GM23338 (cell line): Measurements from ENCODE around the gene TCEAL1. TPM values are rescaled to one million over a fixed set of nuclear protein-coding genes. Genes with fewer than 3 reads are reported as not detected.
"Not testable (repeated sequence)": the region's sequence is repeated elsewhere in the genome, so short reads cannot be mapped to it uniquely, and the experiment has no call there.

ENCODE experiments used
- ATAC-seq: fragments of 200-7000 bp; cut with Tn5 transposase; 3 replicates; pipeline ENCODE4 v1.9.1; 2020
- DNase-seq: peaks from one replicate; pipeline ENCODE4 v3.0.0-alpha.2; 2015; ENCODE audit warnings: low spot score
- H2AFZ ChIP-seq: fragments of 200-600 bp; sonication (generic); 2 replicates; pipeline ENCODE4 v1.8.0; 2016; ENCODE audit warnings: antibody characterized with exemption, mild to moderate bottlenecking, moderate library complexity
- H3F3A ChIP-seq: fragments of 200-600 bp; sonication (generic); replicated peaks from 2 replicates; pipeline ENCODE4 v1.8.0; 2017; ENCODE audit warnings: antibody characterized with exemption, mixed run types, low read depth
- H3K27ac ChIP-seq: fragments of 200-600 bp; sonication (generic); 2 replicates; pipeline ENCODE4 v1.6.1; 2016; ENCODE audit warnings: low read depth
- H3K27me3 ChIP-seq: fragments of 200-600 bp; sonication (generic); 2 replicates; pipeline ENCODE4 v1.8.0; 2016; ENCODE audit warnings: mild to moderate bottlenecking, mixed run types, moderate library complexity; ENCODE audit not compliant: insufficient read depth
- H3K36me3 ChIP-seq: fragments of 200-600 bp; sonication (generic); 2 replicates; pipeline ENCODE4 v1.8.0; 2016; ENCODE audit warnings: mild to moderate bottlenecking; ENCODE audit not compliant: insufficient read depth
- H3K4me1 ChIP-seq: fragments of 200-600 bp; sonication (generic); 2 replicates; pipeline ENCODE4 v1.8.0; 2016; ENCODE audit warnings: mild to moderate bottlenecking, moderate library complexity; ENCODE audit not compliant: insufficient read depth
- H3K4me2 ChIP-seq: fragments of 200-600 bp; sonication (generic); 2 replicates; pipeline ENCODE4 v1.7.1; 2017; ENCODE audit warnings: mixed run types
- H3K4me3 ChIP-seq: fragments of 200-600 bp; sonication (generic); 2 replicates; pipeline ENCODE4 v1.6.1; 2016; ENCODE audit warnings: mixed run types
- H3K79me2 ChIP-seq: fragments of 200-600 bp; sonication (generic); replicated peaks from 2 replicates; pipeline ENCODE4 v1.8.0; 2017; ENCODE audit warnings: mild to moderate bottlenecking; ENCODE audit not compliant: insufficient read depth
- H3K9me2 ChIP-seq: fragments of 200-600 bp; sonication (generic); 2 replicates; pipeline ENCODE4 v1.8.0; 2017; ENCODE audit not compliant: insufficient read depth
- H4K20me1 ChIP-seq: fragments of 200-600 bp; sonication (generic); replicated peaks from 2 replicates; pipeline ENCODE4 v1.8.0; 2017; ENCODE audit warnings: mild to moderate bottlenecking; ENCODE audit not compliant: insufficient read depth
- H3K27ac Mint-ChIP-seq: 2 replicates; pipeline ENCODE4 v1.8.0; 2020; ENCODE audit warnings: inconsistent platforms, mild to moderate bottlenecking, moderate library complexity, mixed read lengths
- H3K27me3 Mint-ChIP-seq: 3 replicates; pipeline ENCODE4 v1.8.0; 2022; ENCODE audit warnings: low read depth, mild to moderate bottlenecking, moderate library complexity, mixed read lengths, inconsistent platforms; ENCODE audit not compliant: insufficient read depth, poor library complexity
- H3K36me3 Mint-ChIP-seq: 3 replicates; pipeline ENCODE4 v1.8.0; 2021; ENCODE audit warnings: low read depth, mild to moderate bottlenecking, inconsistent platforms, moderate library complexity, mixed read lengths
- H3K4me1 Mint-ChIP-seq: 3 replicates; pipeline ENCODE4 v1.8.0; 2020; ENCODE audit warnings: mild to moderate bottlenecking, inconsistent platforms, mixed read lengths
- H3K4me3 Mint-ChIP-seq: 3 replicates; pipeline ENCODE4 v1.8.0; 2021; ENCODE audit warnings: moderate library complexity, mild to moderate bottlenecking, inconsistent platforms, mixed read lengths
- H3K9me3 Mint-ChIP-seq: 3 replicates; pipeline ENCODE4 v1.8.0; 2020; ENCODE audit warnings: moderate library complexity, mild to moderate bottlenecking, inconsistent platforms, mixed read lengths
- CREB1 ChIP-seq: fragments of 250-450 bp; sonication (Bioruptor Pico); IDR thresholded peaks from 2 replicates; pipeline ENCODE4 v1.5.0; 2020; ENCODE audit warnings: low read depth, mild to moderate bottlenecking, moderate library complexity
- EZH2 ChIP-seq: fragments of 200-600 bp; sonication (generic); IDR thresholded peaks from one replicate; pipeline ENCODE4 v1.8.0; 2017; ENCODE audit warnings: antibody characterized with exemption, mild to moderate bottlenecking, low read depth; ENCODE audit not compliant: unreplicated experiment
- EZH2phosphoT487 ChIP-seq: fragments of 200-600 bp; sonication (generic); IDR thresholded peaks from one replicate; pipeline ENCODE4 v1.8.1; 2018; ENCODE audit warnings: antibody characterized with exemption; ENCODE audit not compliant: unreplicated experiment
- JUNB ChIP-seq: IDR thresholded peaks from one replicate; pipeline ENCODE4 v1.6.1; 2016; ENCODE audit warnings: antibody characterized with exemption; ENCODE audit not compliant: unreplicated experiment
- NANOG ChIP-seq: IDR thresholded peaks from 2 replicates; pipeline ENCODE4 v1.6.1; 2016; ENCODE audit warnings: antibody characterized with exemption, borderline replicate concordance
- POLR2AphosphoS5 ChIP-seq: IDR thresholded peaks from 2 replicates; pipeline ENCODE4 v1.6.1; 2016; ENCODE audit warnings: antibody characterized with exemption, low read depth
- REST ChIP-seq: IDR thresholded peaks from one replicate; pipeline ENCODE4 v1.6.1; 2018; ENCODE audit warnings: antibody characterized with exemption; ENCODE audit not compliant: unreplicated experiment
- ZNF114 ChIP-seq: fragments of 250-450 bp; sonication (Bioruptor Pico); IDR thresholded peaks from 2 replicates; pipeline ENCODE4 v1.5.0; 2020; ENCODE audit warnings: mild to moderate bottlenecking, moderate library complexity
- ZNF331 ChIP-seq: fragments of 250-450 bp; sonication (Bioruptor Pico); IDR thresholded peaks from 2 replicates; pipeline ENCODE4 v1.5.0; 2020; ENCODE audit warnings: low read depth, mild to moderate bottlenecking, moderate library complexity
- polyA plus RNA-seq: library from polyadenylated mRNA; unstranded; fragments of >200 nt; fragmentation: Nextera tagmentation; extraction: Ambion mirVana; gene quantifications from 2 replicates; pipeline ENCODE4 v1.2.1, GENCODE V29; 2016
- total RNA-seq: library from RNA; depleted of rRNA; stranded (reverse); fragments of >200 nt; shearing (Covaris generic); gene quantifications from 2 replicates; pipeline ENCODE4 v1.2.3, GENCODE V29; 2014
- TF ChIP-seq, protein P1 (sequence below): IDR thresholded peaks from 2 replicates; pipeline ENCODE4 v1.6.1; 2016; ENCODE audit warnings: antibody characterized with exemption
- TF ChIP-seq, protein P2 (sequence below): fragments of 250-450 bp; sonication (Bioruptor Pico); IDR thresholded peaks from 2 replicates; pipeline ENCODE4 v1.5.0; 2020; ENCODE audit warnings: mild to moderate bottlenecking, moderate library complexity

Gene TCEAL1
- total and polyA plus RNA-seq, 2 experiments from 2014 or later, result 5.8 to 8.8 TPM

DNA sequence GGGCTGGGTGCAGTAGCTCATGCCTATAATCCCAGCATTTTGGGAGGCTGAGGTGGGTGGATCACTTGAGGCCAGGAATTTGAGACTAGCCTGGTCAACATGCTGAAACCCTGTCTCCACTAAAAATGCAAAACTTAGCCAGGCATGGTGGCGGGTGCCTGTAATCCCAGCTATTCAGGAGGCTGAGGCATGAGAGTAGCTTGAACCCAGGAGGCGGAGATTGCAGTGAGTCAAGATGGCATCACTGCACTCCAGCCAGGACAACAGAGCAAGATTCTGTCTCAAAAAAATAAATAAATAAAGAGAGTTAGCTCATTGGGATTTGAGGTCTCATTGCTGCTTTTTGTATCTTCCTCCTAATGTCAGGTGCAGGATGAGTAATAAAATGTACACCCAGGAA is 28.3 kb downstream of the TCEAL1 start:
- not testable (repeated sequence) for H3K4me1 ChIP-seq, H3K27ac ChIP-seq, H2AFZ ChIP-seq, H3K9me3 Mint-ChIP-seq, ATAC-seq, H3K4me3 ChIP-seq, H4K20me1 ChIP-seq, H3K9me2 ChIP-seq, H3K27me3 ChIP-seq, H3K27me3 Mint-ChIP-seq, H3K36me3 ChIP-seq, H3K4me1 Mint-ChIP-seq, H3K27ac Mint-ChIP-seq, H3K79me2 ChIP-seq, H3K4me2 ChIP-seq, H3F3A ChIP-seq, H3K36me3 Mint-ChIP-seq, DNase-seq, H3K4me3 Mint-ChIP-seq

DNA sequence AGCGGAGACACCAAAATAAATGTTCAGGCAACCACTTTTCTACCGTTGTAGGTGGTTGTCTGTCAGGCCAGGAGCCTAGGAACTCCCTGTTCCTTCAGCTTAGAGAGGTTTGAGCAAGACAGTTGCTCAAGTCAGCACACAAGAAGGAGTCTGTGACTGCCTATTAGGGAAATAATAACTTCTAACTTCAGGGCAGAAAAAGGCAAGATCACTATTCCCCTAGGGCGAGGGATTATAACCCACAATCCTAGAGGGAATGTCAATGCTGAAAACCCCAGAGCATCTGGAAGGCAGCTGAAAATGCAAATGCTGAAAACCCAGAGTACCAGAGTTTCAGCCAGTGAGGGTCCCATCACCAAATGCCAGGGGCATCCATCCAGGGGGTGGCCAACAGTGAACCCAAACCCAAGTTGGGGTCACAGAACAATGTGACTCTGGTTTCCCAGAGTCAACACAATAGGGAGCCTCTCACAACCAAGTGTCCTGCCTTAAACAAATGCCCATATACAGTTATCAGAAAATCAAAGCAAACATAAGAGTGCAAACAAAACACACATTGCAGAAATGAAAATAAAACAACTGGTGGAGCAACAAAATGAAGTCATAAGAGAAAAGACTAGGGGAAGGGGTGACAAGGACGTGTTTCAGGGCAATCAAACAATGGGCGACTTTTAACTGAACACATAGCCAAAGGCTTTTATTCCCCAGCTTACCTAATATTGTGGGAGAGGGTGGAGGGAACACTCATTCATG is 30.1 kb downstream of the TCEAL1 start:
- H3F3A ChIP-seq, result no peaks in the 10 kb centered on the region
- H3K4me2 ChIP-seq, result no peak overlapping the region
- H3K27me3 ChIP-seq, result no peaks in the 10 kb centered on the region
- Mint-ChIP-seq H3K4me1 (peaks cover 6% of the 10 kb centered on the region; the same call in 2 of the 3 replicates), H3K36me3 (no peaks in the 10 kb centered on the region), H3K9me3 (no peaks in the 10 kb centered on the region), H3K4me3 (no peak overlapping the region), H3K27ac (no peak overlapping the region), H3K27me3 (peaks cover 3% of the 10 kb centered on the region)
- H3K36me3 ChIP-seq, result no peaks in the 10 kb centered on the region
- ATAC-seq (no peak), DNase-seq (no peak)
- H2AFZ ChIP-seq, result no peak overlapping the region
- peaks cover 12% of the 10 kb centered on the region for H3K4me1 ChIP-seq
- no peaks in the 10 kb centered on the region for H3K9me2 ChIP-seq
- H3K27ac ChIP-seq, result no peak overlapping the region
- no peaks in the 10 kb centered on the region for H4K20me1 ChIP-seq
- no peaks in the 10 kb centered on the region for H3K79me2 ChIP-seq
- H3K4me3 ChIP-seq, result no peak overlapping the region
- no peak for TF ChIP-seq ZNF331 (CRISPR knock-in tag)
- TF ChIP-seq, protein P1, sequence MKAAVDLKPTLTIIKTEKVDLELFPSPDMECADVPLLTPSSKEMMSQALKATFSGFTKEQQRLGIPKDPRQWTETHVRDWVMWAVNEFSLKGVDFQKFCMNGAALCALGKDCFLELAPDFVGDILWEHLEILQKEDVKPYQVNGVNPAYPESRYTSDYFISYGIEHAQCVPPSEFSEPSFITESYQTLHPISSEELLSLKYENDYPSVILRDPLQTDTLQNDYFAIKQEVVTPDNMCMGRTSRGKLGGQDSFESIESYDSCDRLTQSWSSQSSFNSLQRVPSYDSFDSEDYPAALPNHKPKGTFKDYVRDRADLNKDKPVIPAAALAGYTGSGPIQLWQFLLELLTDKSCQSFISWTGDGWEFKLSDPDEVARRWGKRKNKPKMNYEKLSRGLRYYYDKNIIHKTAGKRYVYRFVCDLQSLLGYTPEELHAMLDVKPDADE, result no peak
- TF ChIP-seq, protein P2, sequence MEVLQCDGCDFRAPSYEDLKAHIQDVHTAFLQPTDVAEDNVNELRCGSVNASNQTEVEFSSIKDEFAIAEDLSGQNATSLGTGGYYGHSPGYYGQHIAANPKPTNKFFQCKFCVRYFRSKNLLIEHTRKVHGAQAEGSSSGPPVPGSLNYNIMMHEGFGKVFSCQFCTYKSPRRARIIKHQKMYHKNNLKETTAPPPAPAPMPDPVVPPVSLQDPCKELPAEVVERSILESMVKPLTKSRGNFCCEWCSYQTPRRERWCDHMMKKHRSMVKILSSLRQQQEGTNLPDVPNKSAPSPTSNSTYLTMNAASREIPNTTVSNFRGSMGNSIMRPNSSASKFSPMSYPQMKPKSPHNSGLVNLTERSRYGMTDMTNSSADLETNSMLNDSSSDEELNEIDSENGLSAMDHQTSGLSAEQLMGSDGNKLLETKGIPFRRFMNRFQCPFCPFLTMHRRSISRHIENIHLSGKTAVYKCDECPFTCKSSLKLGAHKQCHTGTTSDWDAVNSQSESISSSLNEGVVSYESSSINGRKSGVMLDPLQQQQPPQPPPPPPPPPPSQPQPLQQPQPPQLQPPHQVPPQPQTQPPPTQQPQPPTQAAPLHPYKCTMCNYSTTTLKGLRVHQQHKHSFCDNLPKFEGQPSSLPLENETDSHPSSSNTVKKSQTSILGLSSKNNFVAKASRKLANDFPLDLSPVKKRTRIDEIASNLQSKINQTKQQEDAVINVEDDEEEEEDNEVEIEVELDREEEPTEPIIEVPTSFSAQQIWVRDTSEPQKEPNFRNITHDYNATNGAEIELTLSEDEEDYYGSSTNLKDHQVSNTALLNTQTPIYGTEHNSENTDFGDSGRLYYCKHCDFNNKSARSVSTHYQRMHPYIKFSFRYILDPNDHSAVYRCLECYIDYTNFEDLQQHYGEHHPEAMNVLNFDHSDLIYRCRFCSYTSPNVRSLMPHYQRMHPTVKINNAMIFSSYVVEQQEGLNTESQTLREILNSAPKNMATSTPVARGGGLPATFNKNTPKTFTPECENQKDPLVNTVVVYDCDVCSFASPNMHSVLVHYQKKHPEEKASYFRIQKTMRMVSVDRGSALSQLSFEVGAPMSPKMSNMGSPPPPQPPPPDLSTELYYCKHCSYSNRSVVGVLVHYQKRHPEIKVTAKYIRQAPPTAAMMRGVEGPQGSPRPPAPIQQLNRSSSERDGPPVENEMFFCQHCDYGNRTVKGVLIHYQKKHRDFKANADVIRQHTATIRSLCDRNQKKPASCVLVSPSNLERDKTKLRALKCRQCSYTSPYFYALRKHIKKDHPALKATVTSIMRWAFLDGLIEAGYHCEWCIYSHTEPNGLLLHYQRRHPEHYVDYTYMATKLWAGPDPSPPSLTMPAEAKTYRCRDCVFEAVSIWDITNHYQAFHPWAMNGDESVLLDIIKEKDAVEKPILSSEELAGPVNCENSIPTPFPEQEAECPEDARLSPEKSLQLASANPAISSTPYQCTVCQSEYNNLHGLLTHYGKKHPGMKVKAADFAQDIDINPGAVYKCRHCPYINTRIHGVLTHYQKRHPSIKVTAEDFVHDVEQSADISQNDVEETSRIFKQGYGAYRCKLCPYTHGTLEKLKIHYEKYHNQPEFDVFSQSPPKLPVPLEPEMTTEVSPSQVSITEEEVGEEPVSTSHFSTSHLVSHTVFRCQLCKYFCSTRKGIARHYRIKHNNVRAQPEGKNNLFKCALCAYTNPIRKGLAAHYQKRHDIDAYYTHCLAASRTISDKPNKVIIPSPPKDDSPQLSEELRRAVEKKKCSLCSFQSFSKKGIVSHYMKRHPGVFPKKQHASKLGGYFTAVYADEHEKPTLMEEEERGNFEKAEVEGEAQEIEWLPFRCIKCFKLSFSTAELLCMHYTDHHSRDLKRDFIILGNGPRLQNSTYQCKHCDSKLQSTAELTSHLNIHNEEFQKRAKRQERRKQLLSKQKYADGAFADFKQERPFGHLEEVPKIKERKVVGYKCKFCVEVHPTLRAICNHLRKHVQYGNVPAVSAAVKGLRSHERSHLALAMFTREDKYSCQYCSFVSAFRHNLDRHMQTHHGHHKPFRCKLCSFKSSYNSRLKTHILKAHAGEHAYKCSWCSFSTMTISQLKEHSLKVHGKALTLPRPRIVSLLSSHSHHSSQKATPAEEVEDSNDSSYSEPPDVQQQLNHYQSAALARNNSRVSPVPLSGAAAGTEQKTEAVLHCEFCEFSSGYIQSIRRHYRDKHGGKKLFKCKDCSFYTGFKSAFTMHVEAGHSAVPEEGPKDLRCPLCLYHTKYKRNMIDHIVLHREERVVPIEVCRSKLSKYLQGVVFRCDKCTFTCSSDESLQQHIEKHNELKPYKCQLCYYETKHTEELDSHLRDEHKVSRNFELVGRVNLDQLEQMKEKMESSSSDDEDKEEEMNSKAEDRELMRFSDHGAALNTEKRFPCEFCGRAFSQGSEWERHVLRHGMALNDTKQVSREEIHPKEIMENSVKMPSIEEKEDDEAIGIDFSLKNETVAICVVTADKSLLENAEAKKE (CRISPR knock-in tag), result no peak
- TF ChIP-seq NANOG, result no peak
- no peak for TF ChIP-seq REST
- no peak for TF ChIP-seq EZH2
- TF ChIP-seq JUNB, result no peak
- TF ChIP-seq CREB1 (CRISPR knock-in tag), result no peak
- no peak for TF ChIP-seq EZH2phosphoT487
- TF ChIP-seq ZNF114 (CRISPR knock-in tag), result no peak
- TF ChIP-seq POLR2AphosphoS5, result no peak
